ENCODE results near the gene KLF12.
A peak's percentile ranks its signal among the peaks of the same experiment; 100 is the strongest.

Gene KLF12

GRCh38 chr13:74134221-74134776 lies at the start of gene KLF12:
KLF12 (minus strand) TSS chr13:74134404.
- DNase-seq = peak; percentile 93 to 95

DNA sequence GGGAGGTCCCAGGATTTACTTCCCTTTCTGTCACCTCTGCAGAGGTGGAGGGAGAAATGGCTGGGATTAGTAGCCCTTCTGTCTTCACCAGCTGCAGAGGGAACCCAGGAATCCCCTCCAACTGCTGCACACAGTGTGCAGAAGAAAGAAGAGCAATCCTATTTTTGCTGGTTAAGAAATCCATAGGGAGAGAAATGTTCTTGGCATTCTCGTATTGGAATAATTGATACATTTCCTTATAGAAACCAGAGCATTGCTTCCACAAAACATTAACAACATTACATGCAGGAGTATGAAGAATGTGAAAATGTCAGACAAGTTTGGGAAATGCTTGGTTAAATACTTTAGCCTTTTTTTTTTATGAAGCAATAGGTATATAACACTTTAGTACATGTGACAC lies 48.3 kb upstream of the KLF12 start:
- no peak for DNase-seq

- DNase-seq = no peak
These were observed 40.6 kb upstream of the KLF12 start for GRCh38 chr13:74174810-74175209.

DNA sequence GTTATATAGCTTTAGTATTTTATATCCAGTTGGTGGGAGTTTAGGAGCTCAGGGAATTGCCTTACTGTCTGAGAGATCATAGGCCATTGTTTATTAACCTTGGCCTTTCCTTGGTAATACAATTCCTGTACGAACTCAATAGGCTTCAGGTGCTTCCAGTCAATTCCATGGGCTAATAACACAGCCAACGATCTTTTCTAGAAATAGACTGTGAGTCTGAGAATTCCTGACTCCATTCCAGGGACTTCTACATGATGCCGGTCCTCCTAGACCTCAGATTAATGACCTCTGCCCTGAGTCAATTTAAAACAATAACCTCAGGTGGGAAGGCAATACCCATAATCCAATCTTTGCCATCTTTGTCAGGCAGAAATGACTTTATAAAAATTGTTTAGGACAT lies 39.6 kb upstream of the KLF12 start:
- DNase-seq = no peak

DNA sequence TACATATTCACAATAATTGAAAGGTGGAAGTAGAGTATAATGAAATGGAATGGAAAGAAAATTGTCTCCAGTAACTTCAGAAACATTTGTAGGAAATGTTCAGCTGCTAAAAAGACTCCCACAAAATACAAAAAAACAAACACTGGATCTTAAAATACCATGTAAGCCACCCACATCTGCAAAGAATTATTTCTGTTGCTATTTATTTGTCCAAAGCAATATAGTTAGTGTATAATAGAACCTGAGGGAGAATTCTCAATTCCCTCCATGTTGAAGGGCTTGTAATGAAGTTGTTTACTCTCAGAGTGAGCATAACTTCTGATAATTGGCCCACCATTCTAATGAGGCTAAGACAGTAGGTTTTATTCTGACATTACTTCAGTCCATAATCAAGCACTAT lies 37.4 kb upstream of the KLF12 start:
- no peak for DNase-seq

DNA sequence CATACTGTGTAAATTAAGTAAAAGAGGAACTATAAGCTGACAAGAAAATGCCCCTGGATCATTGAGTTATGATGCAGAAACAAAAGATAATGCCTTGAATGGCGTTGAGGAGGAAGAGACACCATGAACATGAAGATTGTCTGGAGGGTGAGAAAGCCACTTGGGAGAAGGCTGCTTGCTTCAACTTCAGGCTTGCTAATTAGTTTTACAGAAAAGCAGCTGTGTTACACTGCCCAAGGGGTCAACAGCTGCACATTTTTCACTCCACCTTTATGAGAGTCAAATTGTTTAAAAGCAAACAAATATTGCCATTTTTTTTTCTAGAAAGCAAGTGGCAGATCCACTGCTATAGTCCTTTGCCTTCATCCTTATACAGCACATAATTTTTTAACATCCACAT lies 35.5 kb upstream of the KLF12 start:
- no peak for DNase-seq

- no peak for DNase-seq
These were observed 34.1 kb upstream of the KLF12 start for GRCh38 chr13:74168263-74168675.

- DNase-seq = no peak
These were observed 32.2 kb upstream of the KLF12 start for GRCh38 chr13:74166261-74167004.

DNA sequence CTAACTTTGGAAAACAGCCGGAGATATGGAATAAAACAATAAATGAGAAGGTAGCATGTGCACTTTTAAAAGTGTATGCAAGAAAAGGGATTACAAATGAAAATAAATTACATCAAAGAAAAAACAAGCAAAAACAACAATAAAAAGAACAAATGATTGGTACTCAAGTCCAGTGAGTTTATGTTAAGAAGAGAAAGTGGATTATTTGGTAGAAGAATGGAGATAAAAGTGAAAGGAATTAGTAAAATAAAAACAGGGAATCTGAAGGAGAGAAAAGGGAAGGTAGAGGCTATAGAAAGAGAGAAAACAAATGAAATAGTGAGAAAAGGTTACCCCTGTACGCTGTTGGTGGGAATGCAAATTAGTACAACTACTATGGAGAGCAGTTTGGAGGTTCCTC lies 28.6 kb upstream of the KLF12 start:
- no peak for DNase-seq

GRCh38 chr13:74162135-74162534 lies 27.9 kb upstream of the KLF12 start:
- no peak for DNase-seq

DNA sequence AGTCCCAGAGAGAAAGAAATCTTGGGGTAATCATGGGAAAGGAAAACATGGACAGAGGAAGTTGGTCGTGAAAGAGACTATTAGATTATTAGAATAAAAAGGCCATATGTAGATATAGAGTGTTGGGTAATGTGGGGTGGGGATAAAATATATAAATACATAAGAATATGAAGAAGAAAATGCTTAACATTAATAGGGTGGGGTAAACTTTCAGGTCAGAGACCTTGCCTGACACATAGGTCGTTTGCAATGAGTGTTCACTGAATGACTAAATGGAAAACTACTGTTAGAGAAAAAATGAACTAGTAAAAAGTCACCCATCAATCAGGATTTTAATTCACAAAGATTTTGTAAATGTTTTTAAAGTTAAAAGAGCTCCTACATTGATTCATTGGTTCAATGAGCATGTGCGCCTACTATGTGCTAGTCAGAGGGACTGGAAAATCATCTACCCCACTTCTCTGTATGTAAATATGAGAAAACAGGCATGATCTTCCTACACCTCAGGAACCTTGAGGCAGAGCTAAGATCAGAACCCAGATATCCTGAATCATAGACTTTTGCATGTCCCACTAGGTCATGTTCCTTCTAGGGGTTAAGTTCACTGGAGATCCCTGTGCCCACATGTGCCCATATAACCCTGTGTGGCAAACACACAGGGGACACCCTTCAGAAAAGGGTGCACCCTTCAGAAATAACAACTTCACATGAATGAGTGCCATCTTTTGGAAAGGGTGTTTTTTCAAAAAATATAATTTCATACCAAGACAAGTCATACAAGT lies 24.6 kb upstream of the KLF12 start:
- no peak for DNase-seq

DNA sequence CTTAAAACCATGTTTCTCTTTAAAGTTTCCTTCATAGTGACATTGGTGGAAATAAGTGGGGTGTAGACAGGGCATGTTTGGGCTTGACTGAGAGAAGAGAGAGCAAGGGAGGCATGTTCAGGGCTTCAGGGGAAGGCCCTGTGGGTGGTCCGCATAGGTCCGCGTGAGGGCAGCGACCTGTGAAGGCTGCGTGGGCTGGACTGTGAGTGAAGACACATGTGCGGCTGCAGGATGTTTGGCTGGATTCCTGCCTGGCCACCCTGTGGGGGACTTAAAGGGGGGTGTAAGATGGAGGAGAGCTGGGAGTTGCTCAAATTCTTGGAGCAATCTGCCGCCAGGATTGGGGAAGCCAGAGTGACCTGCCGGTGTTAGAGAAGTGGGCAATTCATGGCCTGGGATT lies 23.8 kb upstream of the KLF12 start:
- DNase-seq = no peak

DNA sequence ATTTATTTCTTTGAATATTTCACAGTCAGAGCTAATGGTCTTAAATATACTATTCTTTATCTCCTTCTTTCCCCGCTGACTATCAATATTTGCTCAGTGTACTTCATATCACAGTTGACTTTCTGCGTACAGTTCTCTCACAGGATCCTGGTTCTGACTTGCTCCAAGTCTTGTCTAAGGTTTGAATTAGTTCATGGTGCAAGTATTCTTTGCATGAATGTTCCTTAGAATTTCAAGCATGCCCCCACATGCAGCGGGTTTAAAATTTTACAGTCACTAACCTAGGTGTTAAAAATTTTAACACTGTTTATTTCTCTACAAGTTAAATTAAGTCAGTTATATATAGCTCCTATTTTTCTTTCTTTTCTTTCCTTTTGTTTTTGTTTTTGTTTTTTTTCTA lies 20.8 kb upstream of the KLF12 start:
- no peak for DNase-seq

- DNase-seq = no peak
These were observed 19.1 kb upstream of the KLF12 start for GRCh38 chr13:74153316-74153715.

- no peak for DNase-seq
These were observed 17.7 kb upstream of the KLF12 start for GRCh38 chr13:74151859-74152258.

- no peak for DNase-seq
These were observed 14.1 kb upstream of the KLF12 start for GRCh38 chr13:74148352-74148751.

DNA sequence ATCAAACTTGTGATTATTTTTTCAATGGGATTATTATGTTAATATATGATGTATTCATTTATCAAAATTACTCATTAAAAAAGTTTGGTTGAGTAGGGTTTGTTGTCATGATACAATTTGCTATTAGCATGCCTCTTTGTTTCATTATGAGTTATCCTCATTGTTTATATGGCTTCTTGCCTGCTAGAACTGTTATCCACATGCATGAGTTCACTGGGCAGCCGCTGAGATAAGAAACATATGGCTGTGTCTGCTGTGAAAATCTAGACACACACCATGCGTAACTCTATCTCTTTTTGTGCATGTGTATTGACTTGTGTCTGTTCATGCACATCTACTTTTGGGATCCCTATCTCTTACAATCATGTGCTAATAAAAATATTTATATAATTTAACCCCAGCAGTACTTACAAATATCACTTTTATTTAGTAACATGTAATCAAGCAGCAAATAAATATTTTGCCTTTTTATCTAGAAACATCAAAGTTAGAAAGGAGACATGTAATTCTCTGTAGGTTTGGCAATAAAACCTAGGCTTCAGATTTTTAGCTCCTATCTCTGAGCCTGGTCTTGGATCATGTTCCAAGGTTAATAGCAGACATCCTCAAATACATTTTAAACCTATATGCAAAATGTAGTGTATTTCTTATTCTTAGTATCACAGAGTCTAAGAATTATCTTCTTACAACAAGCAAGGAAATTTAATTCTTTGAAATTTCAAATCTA lies 11.2 kb upstream of the KLF12 start:
- DNase-seq = no peak

DNA sequence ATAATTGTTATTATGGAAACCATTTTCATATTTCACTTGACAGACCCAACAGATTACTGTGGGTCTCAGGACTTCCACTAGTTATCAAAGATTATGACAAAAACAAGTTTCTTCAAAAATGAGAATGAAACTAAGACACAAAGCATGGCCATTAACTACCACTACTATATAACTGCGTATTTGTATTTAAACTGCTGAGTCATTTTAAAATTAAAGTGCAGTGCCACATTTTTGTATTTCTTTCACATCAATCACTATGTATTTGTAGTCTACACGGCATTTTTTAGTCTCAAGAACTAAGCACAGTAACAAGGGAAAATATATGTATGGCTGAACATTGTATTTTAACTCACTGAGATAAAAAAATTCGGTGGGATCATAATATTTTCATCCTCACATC lies 10.1 kb upstream of the KLF12 start:
- DNase-seq = no peak

- no peak for DNase-seq
These were observed 8.1 kb upstream of the KLF12 start for GRCh38 chr13:74142257-74142656.

GRCh38 chr13:74138241-74138640 lies 4.0 kb upstream of the KLF12 start:
- DNase-seq = no peak

DNA sequence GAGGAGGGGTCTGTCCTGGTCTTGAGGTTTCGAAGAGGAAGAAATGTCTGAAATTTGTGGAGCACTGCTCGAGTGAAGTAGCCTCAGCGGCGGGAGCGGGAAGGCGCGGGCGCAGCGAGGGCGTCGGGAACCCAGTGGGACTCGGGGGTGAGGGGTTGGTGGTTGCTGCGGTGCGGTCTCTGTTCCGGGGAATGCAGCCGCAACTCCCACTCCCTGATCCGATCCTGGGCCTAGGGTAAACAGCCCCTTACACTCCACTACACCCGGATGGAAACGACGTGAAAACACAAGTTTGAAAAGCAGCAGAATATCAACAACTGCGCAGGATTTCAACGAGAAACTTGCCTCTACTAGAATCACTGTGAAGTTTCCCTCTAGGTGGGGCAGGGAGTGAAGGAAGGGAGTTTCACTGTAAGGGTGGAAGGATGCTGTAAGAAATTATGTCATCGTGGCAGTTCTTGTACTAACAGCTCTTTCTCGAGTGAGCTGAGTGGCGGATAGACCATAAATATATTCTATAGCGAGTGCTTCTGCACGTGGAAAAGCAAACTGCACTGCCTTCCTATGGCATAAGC lies 2.0 kb upstream of the KLF12 start:
- DNase-seq = peak; percentile 47 to 62

DNA sequence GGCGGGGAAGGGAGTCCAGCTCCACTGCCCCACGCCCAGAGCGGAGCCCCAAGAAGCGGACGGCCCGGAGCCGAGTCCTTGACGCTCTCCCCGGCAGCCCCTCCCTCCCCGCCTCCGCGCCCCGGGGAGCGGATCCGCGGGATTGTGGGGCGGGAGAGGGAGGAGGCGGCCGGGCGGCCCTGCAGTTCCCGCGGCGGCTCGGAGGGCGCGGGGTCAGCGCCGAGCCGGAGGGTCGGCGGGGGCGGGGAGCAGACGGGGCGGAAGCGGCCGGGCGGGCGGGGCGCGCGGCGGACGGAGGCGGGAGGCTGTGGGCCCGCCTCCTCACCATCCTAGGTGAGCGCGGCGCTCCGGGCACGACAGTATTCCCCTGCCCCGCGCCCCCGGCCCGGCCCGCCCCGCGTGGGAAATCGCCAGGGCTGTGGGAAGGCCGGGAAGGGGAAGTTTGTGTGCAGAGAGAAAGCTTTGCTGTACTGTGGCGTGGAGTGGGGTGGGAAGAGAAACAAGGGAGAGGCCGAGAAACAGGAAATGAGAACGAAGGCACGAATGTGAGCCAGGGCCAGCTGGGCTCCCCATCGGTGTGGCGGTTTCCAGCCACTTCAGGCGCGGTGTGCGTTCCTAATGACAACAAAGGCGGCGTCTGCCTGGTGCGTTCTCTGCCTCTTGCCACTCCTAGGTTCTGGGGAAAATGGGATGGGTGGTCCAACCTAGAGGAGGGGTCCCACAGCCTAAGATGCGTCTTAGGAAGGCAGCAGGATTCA lies 1.3 kb upstream of the KLF12 start:
- DNase-seq = peak; percentile 67 to 74
